ENCODE results near the gene IFNGR1.

DNA sequence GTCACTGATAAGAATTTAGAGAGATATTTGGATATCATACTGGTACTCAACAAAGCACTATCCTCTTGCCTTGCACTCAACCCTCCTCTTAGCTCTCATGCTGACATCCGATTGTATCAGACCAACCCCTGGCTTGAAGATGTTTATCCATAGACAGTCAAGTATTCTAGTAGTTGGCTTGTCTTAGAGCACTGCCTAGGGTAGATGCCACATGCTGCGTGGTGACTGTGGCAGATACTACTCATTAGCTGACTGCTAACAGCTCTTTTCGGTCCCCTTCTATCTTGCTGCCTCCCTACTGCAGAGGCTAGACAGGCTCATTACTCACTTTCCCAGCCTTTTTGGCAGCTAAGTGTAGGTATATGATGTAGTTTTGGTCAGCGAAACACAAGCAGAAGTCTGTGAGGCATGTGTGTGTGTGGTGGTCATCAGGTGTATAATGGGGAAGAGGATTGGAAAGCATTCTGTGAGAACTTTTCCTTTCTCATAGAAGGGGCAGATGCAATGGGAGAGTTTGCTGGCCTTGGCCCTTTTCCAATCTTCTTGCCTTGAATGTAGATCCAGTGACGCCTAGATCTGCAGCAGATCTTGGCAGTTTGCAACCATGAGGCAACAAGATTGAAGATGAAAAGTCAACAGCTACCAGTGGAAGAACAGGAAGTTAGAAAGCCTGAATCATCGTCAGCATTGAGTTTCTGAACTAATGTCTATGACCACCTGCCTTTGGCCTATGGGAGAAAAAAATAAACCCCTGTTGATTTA, 4.4 kb upstream of the IFNGR1 start:
- TF ChIP-seq, protein P1, sequence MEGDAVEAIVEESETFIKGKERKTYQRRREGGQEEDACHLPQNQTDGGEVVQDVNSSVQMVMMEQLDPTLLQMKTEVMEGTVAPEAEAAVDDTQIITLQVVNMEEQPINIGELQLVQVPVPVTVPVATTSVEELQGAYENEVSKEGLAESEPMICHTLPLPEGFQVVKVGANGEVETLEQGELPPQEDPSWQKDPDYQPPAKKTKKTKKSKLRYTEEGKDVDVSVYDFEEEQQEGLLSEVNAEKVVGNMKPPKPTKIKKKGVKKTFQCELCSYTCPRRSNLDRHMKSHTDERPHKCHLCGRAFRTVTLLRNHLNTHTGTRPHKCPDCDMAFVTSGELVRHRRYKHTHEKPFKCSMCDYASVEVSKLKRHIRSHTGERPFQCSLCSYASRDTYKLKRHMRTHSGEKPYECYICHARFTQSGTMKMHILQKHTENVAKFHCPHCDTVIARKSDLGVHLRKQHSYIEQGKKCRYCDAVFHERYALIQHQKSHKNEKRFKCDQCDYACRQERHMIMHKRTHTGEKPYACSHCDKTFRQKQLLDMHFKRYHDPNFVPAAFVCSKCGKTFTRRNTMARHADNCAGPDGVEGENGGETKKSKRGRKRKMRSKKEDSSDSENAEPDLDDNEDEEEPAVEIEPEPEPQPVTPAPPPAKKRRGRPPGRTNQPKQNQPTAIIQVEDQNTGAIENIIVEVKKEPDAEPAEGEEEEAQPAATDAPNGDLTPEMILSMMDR (IDR thresholded peaks at IDR 0.05), result no peak
- peak; percentile 29 for TF ChIP-seq POLR2A (IDR thresholded peaks at IDR 0.05)

Data from right lobe of liver (tissue), 4 donors.